Spinal cord (tissue), 10 donors: Measurements from ENCODE around the gene EPHB3. TPM values are rescaled to one million over a fixed set of nuclear protein-coding genes. Genes with fewer than 3 reads are reported as not detected.

Source experiments
- DNase-seq, 6 donors: peaks; one replicate each; pipeline versions ENCODE4 v3.0.0 to v3.0.0-alpha.2; 2013 to 2015; ENCODE audit warnings: low spot score in 6 of 6, low read depth in 4 of 6
- H3K27ac ChIP-seq: one replicate; pipeline ENCODE4 v1.5.1; 2013; ENCODE audit warnings: low read depth, low read length, control low read depth
- H3K27me3 ChIP-seq: one replicate; pipeline ENCODE4 v1.6.1; 2013; ENCODE audit warnings: low read length; ENCODE audit not compliant: control insufficient read depth, insufficient read depth
- H3K36me3 ChIP-seq: one replicate; pipeline ENCODE4 v1.6.1; 2013; ENCODE audit warnings: low read length; ENCODE audit not compliant: control insufficient read depth, insufficient read depth
- H3K4me1 ChIP-seq: one replicate; pipeline ENCODE4 v1.6.1; 2013; ENCODE audit warnings: low read length; ENCODE audit not compliant: control insufficient read depth, insufficient read depth
- H3K4me3 ChIP-seq: one replicate; pipeline ENCODE4 v1.5.1; 2013; ENCODE audit warnings: low read depth, low read length, control low read depth
- H3K9me3 ChIP-seq: one replicate; pipeline ENCODE4 v1.6.1; 2013; ENCODE audit warnings: low read length; ENCODE audit not compliant: control insufficient read depth, insufficient read depth
- WGBS: methylation state at CpG from one replicate; pipeline ENCODE4 v1.1.5; 2013; ENCODE audit warnings: missing lambda C conversion rate; ENCODE audit not compliant: insufficient coverage; 5-methylcytosine and 5-hydroxymethylcytosine counted together
- polyA plus RNA-seq, 2 donors: library from polyadenylated mRNA; unstranded; fragments of 120-200 nt; gene quantifications; one replicate each; pipeline ENCODE4 v1.2.1, GENCODE V29; 2013; ENCODE audit not compliant: insufficient read length in 2 of 2
- total RNA-seq, 2 donors: library from RNA; depleted of rRNA in 1 of 2; stranded (reverse); fragments of 120-200 nt in 1 of 2; fragments of >200 nt in 1 of 2; gene quantifications; one replicate each; pipeline versions ENCODE4 v1.2.3 to v1.2.4, GENCODE V29; 2013 to 2014
- donor health status: healthy.

Gene EPHB3
- total and polyA plus RNA-seq, 4 donors, result 9.3 to 35.2 (median 18.6) TPM

DNA sequence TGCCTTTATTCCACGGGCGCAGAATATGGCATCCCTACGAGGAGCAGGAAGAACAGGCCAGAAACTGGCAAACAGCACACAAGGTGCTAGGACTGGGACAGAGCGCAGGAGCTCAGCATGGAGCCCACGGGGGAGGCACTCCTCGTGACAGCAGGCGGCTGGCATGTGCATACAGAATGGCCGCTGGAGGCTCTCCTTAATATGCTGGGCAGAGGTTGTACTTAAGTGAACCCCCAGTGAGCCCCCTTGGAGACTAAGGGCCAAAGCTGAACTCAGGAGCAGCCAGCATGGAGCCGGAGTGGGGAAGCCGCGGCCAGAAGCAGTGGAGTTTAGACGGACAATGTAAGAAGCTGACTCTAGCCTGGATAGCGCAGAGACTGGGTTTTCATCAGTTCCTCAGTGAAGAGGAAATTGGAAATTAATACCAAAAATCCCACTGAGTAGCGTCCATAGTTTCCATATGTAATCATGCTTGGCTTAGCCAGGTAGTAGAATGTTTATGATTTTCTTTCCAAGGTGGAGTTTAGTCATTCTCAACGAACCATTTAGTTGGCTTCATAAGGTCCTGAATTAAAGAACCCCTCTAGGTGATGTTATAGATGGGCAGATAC, 69.4 kb downstream of the EPHB3 start:
- Histone ChIP-seq H3K4me3 (no peak overlapping the region), H3K27ac (no peak overlapping the region)
- no peak for DNase-seq

DNA sequence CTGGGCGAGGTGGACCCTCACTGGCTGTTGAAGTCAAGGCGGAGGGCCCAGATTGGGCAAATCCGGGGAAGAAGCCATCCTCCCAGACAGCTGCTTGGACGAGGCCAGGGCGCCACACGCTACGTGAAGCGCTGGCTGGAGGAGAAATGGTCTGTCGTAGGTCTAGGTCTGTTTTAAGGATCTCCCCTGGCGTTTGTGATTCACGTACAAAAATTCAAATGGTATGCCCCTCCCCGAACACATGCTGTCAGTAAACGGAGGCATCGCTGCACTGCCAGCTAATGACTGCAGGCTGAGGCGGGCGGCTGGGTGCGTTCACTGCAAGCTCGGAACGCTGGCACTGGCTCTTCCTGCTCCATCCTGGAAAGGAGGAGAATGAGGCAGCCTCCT, 69.9 kb downstream of the EPHB3 start:
- WGBS, result 73% methylated on average over 19 of the region's 19 CpGs
- Histone ChIP-seq H3K4me1 (peaks cover 33% of the 10 kb centered on the region), H3K9me3 (no peaks in the 10 kb centered on the region), H3K4me3 (no peak overlapping the region), H3K27ac (no peak overlapping the region), H3K36me3 (no peaks in the 10 kb centered on the region), H3K27me3 (no peaks in the 10 kb centered on the region)
- DNase-seq, result peak in 1 of 6 donors; percentile 63

More for the DNA sequence above, 69.4 kb downstream of the EPHB3 start:
- 63% methylated on average over 9 of the region's 15 CpGs for WGBS
- Histone ChIP-seq H3K9me3 (no peaks in the 10 kb centered on the region), H3K27me3 (no peaks in the 10 kb centered on the region), H3K4me1 (peaks cover 28% of the 10 kb centered on the region), H3K36me3 (no peaks in the 10 kb centered on the region)

Other genes starting within 250 kb of the EPHB3 start
- 100 to 1,000 TPM; 132 to 139 TPM for gene EIF4G1, start 247.2 kb upstream of the EPHB3 start, total RNA-seq
- 100 to 1,000 TPM; 187 TPM for gene EIF4G1, start 247.2 kb upstream of the EPHB3 start, polyA plus RNA-seq
- gene FAM131A, start 224.2 kb upstream of the EPHB3 start, total RNA-seq, result 10 to 100 TPM; 35.4 to 43.8 TPM
- gene FAM131A, start 224.2 kb upstream of the EPHB3 start, polyA plus RNA-seq, result 10 to 100 TPM; 50.1 to 57.3 TPM
- 10 to 100 TPM; 13.1 to 41.3 TPM for gene CLCN2, start 200.2 kb upstream of the EPHB3 start, total RNA-seq
- gene CLCN2, start 200.2 kb upstream of the EPHB3 start, polyA plus RNA-seq, result 10 to 100 TPM; 13.7 to 28.5 TPM
- 10 to 100 TPM; 45.4 to 76.9 TPM for gene POLR2H, start 200.1 kb upstream of the EPHB3 start, total RNA-seq
- gene POLR2H, start 200.1 kb upstream of the EPHB3 start, polyA plus RNA-seq, result 10 to 100 TPM; 54.1 to 81.2 TPM
- gene THPO, start 183.6 kb upstream of the EPHB3 start, total RNA-seq, result 1 to 10 TPM in 1 of 2 donors, under 1 TPM in 1; 0.40 to 2.6 TPM
- gene THPO, start 183.6 kb upstream of the EPHB3 start, polyA plus RNA-seq, result 1 to 10 TPM; 1.8 to 2.0 TPM
- 10 to 100 TPM; 11.4 to 18.3 TPM for gene CHRD, start 181.7 kb upstream of the EPHB3 start, total RNA-seq
- gene CHRD, start 181.7 kb upstream of the EPHB3 start, polyA plus RNA-seq, result 10 to 100 TPM; 17.4 to 23.7 TPM
- gene MAGEF1, start 150.3 kb downstream of the EPHB3 start, total RNA-seq, result 10 to 100 TPM; 29.8 to 46.6 TPM
- 10 to 100 TPM; 83.0 to 97.2 TPM for gene MAGEF1, start 150.3 kb downstream of the EPHB3 start, polyA plus RNA-seq